ENCODE data around the gene ZSCAN30. TPM values are rescaled to one million over a fixed set of nuclear protein-coding genes. Genes with fewer than 3 reads are reported as not detected.

The ZSCAN30 gene
- total and polyA plus RNA-seq, 9 of the 15 experiments (the other 6 are each of a cell fraction or from before 2014, with no cell fraction given), result 4.6 to 13.6 (median 10.8) TPM

- BruUV-seq (replicated peaks), result no TSS peak
- no peak overlapping the region for H3K4me2 ChIP-seq (ENCODE audit: insufficient read depth, low read length)
- H3K4me1 ChIP-seq (replicated peaks in 1 of 2; ENCODE audit: control insufficient read depth in 2 of 2, insufficient read depth in 2 of 2, low read length in 2 of 2), result no peaks in the 10 kb centered on the region
- WGBS (ENCODE audit: insufficient coverage, low coverage, missing lambda C conversion rate), result 75% methylated on average over 11 of the region's 35 CpGs
- H3K4me3 ChIP-seq, result no peak overlapping the region
- H3K36me3 ChIP-seq (ENCODE audit: control insufficient read depth, insufficient read depth, low read length), result no peaks in the 10 kb centered on the region
- no peak for ATAC-seq
- H3K9me1 ChIP-seq (ENCODE audit: control insufficient read depth, insufficient read depth, low read length), result no peaks in the 10 kb centered on the region
- intact Hi-C loops (cut with micrococcal nuclease) (no loop called here), in situ Hi-C loops (cut with MboI) (no loop called here)
- no peak overlapping the region for H3K27ac ChIP-seq (ENCODE audit: extremely low read depth, low read depth, low read length)
- ChIA-PET CTCF (ENCODE audit: low intra/inter-chr PET ratio) (no interaction called here), POLR2A (no interaction called here)
- TF ChIP-seq L3MBTL2 (IDR thresholded peaks at IDR 0.05) (no peak), ZNF695 (CRISPR knock-in tag; IDR thresholded peaks at IDR 0.05) (no peak), HMGXB4 (CRISPR knock-in tag; IDR thresholded peaks at IDR 0.05) (no peak), NCOA1 (IDR thresholded peaks at IDR 0.05; ENCODE audit: low read depth) (no peak), HMG20A (CRISPR knock-in tag; conservative IDR thresholded peaks at IDR 0.05) (no peak), TEAD2 (tag; IDR thresholded peaks at IDR 0.05) (no peak), PATZ1 (CRISPR knock-in tag; IDR thresholded peaks at IDR 0.05; ENCODE audit: borderline replicate concordance) (no peak), SIX5 (IDR thresholded peaks at IDR 0.05; ENCODE audit: borderline replicate concordance in 1 of 2, insufficient read depth in 1 of 2, low read depth in 1 of 2, low read length in 2 of 2) (no peak)
- H3K79me2 ChIP-seq (ENCODE audit: control insufficient read depth, insufficient read depth, low read length), result no peaks in the 10 kb centered on the region
- no peak for FAIRE-seq
- DNase-seq (ENCODE audit: extremely low read depth in 1 of 4, low spot score in 3 of 4), result no peak
- H3K9me3 ChIP-seq (replicated peaks; ENCODE audit: control insufficient read depth, insufficient read depth, low read depth, low read length), result peaks cover 3% of the 10 kb centered on the region
- H3K27me3 ChIP-seq (ENCODE audit: control insufficient read depth in 2 of 2, insufficient read depth in 2 of 2, low read length in 2 of 2), result no peaks in the 10 kb centered on the region
- H3K9ac ChIP-seq (ENCODE audit: insufficient read depth in 1 of 2, low read depth in 2 of 2, low read length in 2 of 2), result no peak overlapping the region
- no peaks in the 10 kb centered on the region for H4K20me1 ChIP-seq (replicated peaks; ENCODE audit: control insufficient read depth, insufficient read depth, low read length)
- no peak overlapping the region for H2AFZ ChIP-seq (ENCODE audit: low read depth, low read length)
These were observed 18.4 kb downstream of the ZSCAN30 start for GRCh38 chr18:35271656-35272055.

Measured in K562 (cell line).